Left hindlimb (tissue), 1 donor: ENCODE data around the gene CBARP.

ENCODE experiments used
- DNase-seq: peaks from one replicate; pipeline ENCODE4 v3.0.0-alpha.2; 2018

The CBARP gene

DNA sequence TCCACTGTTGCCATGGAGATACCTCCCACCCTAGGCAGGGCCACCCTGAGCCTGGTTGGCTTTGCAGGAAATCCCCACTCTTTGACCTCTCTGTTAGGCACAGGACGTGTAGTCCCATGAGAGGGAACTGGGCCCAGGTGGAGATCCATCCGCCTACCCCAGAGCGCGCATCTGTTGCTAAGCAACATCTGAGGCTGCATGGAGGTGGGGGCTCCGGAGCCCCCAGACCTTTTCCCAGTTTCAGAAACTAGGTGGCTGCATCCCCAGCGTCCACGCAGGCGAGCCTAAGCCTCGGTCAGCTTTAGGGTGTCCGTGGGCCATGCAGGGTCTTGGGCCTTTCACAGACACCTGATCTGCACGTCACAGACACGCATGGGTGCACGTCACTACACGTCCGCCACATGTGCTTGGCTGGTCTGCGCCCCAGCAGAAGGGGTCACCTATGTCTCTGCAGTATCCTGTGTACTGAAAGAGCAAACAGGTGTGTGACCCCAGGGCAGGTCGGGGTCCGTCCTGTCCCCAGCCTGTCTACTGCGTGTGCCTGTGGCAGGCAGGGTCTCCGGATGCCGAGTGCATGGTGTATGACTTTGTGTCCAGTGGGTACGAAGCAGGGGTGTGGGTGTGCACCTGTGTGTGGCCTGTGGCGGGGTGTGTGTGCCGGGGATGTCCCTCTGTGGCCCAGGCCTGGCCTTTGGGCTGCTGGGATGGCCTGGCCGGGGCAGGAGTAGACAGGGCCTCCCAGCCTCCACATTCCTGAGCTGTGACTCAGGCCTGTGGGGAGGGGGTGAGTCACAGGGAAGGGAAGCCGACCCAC lies 27.2 kb upstream of the CBARP start:
- DNase-seq = no peak

DNA sequence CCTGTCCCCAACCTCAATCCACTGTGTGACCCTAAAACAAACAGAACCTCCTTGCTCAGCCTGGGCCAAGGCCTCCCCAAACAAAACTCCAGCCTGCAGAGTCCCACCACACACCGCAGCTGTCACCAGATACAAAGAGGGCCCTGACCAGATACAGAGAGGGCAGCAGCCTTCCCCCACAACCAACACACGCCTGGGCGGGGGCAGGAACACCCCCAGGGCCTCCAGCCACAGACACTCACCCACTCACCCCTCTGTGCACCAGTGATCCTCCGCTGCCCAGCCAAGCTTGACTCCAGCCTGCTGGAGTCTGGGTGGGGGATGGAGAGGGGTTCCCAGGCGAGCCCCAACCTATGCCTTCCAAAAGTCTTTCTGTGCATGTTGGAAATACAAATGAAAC lies 25.4 kb upstream of the CBARP start:
- no peak for DNase-seq

DNA sequence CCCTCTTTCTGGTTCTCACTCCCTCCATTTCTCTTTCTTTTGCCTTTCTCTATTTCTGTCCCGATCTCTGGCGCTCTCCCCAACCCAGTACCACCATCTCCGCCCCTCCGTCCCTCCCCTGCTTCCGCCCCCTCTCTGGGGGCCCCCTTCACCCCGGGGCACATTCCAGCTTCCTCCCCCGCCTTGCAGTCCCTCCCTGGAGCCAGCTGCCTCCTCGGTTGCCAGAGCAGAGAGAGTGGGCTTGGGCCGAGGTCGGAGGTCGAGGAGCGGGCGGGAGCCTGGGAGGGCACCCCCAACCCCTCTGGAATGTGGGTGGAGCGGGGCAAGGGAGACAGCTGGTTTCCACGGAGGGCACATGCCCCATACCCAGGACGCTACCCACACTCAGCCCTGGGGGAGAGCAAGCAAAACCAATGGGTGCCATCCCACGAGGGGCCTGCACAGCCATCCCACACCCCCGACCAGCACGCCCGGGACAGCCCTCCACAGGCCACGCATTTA lies 24.9 kb upstream of the CBARP start:
- no peak for DNase-seq

GRCh38 chr19:1261798-1262622 lies 24.2 kb upstream of the CBARP start:
- no peak for DNase-seq

- no peak for DNase-seq
These were observed 23.7 kb upstream of the CBARP start for GRCh38 chr19:1261538-1261797.

DNA sequence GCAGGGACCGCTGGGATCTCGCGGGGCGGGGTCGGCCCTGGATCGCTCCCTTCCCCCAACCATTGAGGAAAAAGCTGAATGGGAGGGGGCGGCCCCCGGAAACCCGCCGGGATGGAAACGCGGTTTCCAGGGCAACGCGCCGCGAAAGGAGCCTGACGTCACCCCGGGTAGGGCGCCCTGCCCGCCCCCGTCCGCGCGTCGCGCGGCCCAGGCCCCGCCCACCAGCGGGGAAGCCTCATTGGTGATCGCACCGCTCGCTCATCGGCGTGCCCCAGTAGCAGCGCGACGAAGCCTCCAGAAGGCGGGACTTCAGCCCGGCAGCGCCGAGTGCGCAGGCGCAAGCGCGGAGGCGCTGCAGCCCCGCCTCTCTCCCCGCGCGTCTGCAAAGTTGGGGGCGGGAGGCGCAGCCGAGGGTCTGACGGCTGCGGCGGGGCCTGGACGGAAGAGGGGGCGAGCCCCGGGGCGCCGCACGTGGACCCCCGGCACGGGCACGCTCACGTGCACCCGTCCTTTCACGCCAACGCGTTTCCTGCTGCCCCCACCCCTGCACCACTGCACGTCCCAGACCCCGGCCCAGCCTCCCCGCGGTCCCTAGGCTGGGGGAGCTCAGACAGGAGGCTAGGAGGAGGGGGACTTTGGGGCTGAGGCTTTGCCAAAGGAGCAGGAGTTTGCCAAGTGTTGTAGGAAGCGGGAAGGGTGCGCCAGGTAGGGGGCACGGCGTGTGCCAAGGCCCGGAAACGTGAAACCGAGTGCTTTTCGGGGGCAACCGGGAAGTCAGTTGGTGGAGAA lies 23.1 kb upstream of the CBARP start:
- DNase-seq = peak; percentile 98

DNA sequence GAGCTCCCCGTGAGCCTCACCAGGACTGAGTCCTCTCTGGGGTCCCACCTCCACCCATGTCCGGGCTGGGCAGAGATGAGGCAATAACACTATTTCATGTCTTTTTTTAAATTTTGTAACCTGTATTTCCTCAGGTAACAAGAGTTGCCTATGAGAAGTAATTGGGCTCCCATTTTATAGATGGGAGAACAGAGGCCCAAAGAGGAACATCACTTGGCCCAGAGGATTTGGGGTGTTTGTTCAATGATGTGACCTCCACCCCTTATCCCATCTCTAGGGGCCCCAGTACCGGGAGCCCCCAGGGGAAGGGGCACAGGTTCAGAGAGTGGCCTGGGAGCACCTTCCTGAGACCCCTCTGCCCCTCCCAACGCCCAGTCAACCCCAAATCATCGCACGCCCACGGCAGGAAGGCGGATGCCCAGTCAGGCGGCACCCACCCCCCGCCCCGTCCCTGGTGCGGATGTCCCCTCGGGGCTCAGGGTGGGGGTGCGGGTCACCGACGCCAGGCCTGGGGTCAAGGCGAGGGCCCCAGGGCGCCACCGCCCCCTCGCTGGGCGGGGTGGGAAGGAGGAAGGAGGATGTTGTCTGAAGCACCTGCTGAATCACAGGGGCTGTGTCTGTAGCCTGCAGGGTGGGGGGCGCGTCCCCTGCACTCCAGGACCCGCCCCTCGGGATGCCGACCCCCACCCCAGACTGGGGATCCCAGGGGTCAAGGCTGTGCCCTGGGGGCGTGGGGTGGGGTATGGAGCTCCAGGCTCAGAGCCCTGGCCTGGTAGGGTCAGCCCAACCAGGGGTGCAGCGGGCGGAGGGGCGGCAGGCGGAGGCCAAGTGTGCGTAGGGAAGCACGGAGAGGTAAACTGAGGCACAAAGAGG lies 22.3 kb upstream of the CBARP start:
- no peak for DNase-seq

- DNase-seq = no peak
These were observed 21.5 kb upstream of the CBARP start for GRCh38 chr19:1259206-1259875.

DNA sequence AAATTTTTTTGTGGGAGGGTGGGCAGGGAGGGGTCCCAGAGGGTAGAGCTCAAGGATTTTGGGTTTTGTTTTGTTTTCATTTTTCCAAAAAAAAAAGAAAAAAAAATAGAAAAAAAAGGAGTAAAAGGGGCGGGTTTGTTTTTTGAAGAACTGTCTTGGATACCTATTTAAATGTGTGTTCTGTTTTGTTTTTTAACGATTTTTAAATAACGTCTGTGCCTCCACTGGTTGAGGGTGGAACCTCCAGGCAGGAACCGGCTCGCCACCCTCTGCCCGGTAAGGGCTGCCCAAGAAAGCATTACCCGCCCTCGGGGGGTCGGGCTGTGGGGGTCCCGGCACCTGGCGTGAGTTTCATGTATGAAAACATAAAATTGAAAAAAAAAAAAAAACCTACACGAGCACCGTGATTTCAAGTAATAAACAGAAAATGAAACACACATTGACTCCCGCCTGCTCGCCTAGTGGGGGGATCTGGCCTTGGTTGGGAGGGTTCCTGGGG lies 21.0 kb upstream of the CBARP start:
- no peak for DNase-seq

DNA sequence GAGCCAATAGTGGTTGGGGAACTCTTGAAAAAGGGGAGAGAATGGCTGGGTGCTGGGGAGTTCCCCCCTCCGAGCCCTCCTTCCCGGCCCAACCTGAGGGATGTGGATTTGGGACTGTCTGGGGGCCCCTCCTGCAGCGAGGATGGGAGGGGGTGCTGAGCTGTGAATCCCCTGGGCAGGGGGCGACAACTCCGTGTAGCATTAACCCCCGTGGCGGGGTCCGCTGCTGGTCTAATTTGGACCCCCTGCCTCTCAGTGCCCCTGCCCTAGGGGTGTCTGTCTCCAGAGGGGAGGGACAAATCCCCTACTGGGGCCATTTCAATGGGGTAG lies 20.3 kb upstream of the CBARP start:
- DNase-seq = no peak

GRCh38 chr19:1257475-1258162 lies 19.8 kb upstream of the CBARP start:
- no peak for DNase-seq

DNA sequence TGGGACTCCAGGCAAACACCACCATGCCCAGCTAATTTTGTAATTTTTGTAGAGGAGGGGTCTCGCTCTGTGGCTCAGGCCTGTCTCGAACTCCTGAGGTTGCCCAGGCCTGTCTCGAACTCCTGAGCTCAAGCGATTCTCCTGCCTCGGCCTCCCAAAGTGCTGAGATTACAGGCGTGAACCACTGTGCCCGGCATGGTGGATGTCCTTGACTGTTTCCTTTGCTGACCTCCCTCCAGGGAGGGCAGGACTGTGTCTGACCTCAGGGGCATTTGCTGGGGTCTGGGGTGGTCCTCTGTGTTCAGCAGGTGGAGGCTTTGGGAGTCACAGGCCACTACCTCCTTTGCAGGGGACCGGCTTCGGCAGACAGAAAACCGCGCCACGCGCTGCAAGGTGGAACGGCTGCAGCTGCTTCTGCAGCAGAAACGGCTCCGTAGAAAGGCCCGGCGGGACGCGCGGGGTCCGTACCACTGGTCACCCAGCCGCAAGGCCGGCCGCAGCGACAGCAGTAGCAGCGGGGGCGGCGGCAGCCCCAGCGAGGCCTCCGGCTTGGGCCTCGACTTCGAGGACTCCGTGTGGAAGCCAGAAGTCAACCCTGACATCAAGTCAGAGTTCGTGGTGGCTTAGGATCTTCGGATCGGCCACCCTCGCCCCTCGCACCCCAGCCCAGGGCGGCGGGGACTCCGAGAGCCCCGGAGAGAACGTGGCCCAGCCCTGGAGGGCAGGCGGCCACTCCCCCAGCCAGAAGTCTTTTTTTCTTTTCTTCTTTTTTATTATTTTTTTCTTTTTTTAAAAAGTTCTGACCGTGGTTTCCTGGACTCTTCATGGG lies 19.1 kb upstream of the CBARP start:
- DNase-seq = no peak

DNA sequence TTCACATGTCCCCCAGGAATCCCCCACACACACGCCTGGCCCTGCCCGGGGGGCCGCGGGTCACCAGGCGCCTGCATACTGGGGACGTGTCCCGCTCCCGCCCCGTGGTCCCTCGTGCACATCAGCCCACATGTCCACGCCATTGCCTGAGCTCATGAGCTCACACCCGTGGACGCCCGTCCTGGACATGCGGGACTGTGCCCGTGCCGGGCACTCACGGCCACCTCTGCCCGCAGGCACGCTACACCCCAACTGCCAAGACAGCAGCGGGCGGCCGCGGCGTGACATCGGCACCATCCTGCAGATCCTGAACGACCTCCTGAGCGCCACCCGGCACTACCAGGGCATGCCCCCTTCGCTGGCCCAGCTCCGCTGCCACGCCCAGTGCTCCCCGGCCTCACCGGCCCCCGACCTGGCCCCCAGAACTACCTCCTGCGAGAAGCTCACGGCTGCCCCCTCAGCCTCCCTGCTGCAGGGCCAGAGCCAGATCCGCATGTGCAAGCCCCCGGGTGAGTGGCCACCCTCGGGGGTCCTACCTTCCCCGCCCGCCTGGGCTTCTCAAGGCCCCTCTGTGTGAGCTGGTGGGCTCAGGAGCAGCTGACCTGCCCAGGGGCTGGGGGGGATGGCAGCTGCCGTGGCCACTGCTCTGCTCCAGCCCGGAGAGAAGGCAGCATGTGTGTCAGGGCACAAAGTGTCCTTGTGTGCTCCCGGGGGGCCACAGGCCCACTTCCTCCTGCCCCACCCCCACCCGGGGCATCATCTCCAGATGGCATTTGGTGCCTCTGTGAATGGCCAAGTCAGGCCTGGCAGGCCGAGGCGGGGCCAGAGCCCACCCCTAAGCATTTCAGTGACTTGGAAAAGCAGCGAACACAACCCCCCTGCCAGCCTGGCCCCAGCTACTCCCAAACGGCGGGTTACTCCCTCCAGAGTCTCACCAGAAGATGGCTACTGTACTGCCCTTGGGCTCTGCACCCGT lies 17.7 kb upstream of the CBARP start:
- DNase-seq = no peak

GRCh38 chr19:1254530-1255185 lies 16.9 kb upstream of the CBARP start:
- DNase-seq = no peak

- DNase-seq = no peak
These were observed 16.3 kb upstream of the CBARP start for GRCh38 chr19:1254081-1254527.

DNA sequence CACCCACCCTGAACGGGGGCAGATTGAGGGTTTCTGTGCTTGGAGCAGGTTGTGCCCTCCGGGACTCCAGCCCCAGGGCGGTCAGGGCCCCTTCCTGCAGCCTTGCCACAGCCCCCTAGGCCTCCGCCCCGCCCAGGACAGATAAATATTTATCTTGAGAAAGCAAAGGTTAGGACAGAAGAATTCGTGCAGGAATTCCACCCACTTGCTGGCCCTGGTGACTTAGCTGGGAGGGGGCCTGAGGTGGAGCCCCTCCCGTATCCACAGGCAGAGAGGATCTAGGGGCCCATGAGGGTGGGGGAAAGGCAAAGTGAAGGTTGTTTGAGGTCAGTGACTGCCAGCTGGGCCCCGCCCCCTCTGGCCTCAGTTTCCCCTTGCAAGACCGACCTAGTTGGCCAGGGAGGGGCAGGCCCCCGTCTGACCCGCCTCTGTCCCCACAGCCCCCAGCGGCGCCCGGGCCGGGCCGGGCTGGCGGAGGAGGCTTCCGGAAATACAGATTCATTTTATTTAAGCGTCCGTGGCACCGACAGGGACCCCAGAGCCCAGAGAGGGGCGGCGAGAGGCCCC lies 15.8 kb upstream of the CBARP start:
- no peak for DNase-seq

DNA sequence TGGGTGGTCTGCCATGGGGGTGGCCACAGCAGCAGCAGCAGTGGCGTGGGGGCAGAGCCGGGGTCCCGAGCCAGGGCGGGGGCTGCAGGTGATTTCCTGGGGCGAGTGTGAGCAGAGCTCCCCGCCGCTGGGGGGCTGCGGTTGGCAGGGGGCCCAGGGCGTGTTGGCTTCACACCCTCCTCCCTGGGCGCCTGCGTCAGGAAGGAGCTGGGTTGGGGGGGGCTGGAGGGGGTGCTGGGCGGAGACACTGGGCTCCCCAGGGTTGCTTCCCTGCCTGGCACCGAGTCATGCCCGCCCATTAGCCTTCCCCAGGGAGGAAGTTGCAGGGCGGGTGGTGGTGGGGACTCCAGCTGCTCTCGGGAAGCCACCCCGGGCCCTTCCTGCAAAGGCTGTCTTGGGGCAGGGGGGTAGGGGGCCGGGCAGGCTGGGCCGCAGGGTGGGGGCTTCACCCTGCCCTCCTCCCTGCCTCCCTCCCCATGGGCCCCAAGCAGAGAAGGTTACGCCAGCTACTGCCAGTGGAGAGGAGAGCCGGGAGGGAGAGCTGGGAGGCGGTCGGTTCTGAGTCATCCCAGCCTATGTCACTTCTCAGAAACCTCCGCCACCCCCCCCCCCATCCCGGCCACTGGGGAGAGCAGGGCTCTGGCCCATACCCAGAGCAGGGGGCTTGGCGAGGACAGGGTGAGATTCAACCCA lies 15.2 kb upstream of the CBARP start:
- DNase-seq = peak; percentile 90
